LoVo (cell line): ENCODE data around the gene ZNF737.
"Not testable (repeated sequence)": the region's sequence is repeated elsewhere in the genome, so short reads cannot be mapped to it uniquely, and the experiment has no call there.

Source experiments
- DNase-seq: peaks from one replicate; pipeline ENCODE4 v3.0.0-alpha.2; 2016; ENCODE audit warnings: low spot score

Gene ZNF737

DNA sequence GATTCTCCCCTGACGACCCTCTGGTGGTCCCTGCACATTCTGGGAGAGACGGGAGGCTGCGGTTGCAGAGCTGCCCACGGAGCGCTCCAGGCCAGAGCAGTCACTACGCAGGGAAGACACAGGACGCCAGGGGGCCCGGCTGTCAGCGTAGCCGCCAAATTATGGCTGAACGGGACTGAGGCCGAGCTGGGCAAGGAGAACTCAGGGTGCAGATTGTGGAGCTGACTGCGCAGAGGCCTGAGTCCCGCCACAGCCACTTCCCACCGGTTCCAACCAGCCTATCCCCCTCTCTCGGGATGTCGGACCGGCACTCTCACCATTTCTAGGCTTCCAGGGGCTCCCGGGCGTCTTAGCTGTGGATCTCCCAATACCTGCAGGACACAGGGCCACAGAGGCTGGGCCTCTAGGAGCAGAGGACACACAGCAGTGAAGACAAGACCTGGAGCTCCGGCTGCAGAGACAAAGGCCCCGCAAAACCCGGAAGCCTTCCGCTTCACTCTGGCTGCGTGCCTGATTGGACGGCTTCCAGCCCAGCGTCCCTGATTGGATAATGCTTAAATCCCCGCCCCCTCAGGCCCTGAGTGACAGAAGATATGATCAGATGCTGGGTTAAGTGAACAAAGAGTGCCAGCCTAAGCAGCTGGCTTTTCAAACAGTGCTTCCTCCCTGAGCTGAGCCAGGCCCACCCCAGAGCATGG lies at the start of gene ZNF737:
Gene ZNF737, minus strand, starts transcription at position 461 of the 698 bp plus-strand sequence. Its CDS starts 141 bp downstream, at position 320.
- peak; percentile 10 for DNase-seq

DNA sequence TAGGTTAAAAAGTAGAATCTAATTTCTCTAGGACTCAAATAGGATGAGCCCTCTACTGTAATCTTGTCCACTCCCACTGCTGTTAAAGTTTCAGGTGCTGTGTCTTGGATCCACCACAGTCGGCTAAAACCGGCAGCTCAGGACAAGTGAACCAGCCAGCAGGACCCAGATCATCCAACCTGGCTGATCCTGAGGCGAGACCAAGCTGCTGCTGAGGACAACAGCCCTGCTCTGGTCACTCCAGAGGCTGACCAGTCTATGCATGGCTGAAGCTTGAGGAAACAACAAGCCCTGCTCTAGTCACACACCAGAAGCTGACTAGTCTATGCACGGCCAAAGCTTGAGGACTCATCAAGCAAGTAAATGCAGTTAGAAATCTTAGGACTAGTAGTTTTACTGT lies 49.4 kb upstream of the ZNF737 start:
- DNase-seq, result not testable (repeated sequence)

DNA sequence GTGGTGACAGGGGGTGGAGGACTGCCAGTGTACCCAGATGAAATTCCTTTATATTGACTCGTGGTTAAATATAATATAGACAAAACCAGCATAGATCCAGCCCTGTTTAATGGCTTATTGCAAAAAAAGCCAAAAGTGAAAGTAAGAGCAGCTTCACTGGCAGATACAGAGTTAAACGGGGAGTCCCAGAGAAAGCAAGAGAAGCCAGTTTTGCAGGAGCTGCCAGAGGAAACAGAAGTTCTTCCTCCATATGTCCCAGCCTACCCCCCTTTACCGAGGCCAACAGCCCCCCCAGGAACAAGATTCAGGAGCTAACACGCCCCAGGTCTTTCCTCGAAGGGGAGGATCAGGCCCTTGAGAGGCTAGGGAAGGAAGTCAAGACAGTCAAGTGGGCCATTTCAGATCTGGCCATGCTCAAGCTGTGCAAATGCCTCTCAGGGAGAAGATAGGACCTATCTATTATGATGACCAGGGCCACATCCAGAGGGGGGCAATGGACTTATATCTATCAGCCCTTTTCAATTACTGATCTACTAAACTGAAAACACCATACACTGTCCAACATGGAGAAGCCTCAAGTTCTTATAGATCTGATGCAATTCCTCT lies 47.2 kb upstream of the ZNF737 start:
- no peak for DNase-seq

DNA sequence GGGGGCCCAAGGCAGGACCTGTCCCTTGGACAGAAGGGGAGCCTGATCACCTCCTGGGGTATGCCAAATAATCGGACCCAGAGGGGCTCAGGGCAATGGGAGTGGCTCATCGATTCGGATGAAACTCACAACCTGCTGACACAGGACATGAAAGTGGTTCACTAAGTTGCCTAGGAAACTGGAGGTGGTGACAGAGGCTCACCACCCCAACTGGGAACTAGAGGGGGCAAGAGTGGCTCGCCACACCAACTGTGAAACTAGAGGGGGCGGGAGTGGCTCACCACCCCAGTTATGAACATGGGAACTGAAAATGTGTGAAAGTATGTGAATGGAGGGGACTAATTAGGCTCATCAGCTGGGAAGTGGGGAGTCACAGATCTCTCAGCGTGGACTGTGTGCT lies 46.3 kb upstream of the ZNF737 start:
- DNase-seq, result no peak

DNA sequence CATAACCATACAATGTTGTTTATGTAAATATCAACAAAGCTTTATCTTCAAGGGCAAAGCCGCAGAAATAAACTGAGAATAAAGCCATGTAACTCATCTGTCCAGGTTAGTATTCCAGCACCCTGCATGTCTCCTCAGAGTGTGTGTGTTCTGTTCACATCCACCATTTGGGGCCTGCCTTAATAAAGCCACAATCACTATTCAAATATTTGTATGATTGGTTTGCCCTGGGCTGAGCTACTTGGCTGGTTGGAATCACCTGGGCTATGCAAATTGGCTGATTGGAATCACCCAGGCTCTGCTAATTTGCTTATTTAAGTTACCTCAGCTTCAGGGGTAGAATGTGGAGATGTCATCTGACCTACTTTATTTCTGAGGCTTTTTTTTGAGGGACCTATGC lies 42.4 kb upstream of the ZNF737 start:
- DNase-seq, result no peak

DNA sequence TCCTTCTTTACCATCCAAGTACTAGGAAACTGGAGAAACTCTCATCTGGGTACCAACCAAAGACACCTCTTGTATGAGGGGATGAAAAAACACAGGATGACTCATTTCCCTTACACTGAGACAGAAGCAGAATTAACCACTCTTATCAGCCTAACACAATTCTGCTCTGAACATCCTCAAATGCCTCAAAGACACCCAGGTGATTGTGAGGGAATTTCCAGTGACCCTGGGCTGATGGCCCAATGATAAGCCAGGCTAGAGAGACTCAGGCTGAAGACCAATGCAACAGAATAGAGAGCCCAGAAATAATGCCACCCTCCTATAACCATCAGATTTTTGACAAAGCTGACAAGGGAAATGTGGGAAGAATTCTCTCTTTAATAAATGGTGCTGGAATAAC lies 7.0 kb downstream of the ZNF737 start:
- DNase-seq, result no peak

DNA sequence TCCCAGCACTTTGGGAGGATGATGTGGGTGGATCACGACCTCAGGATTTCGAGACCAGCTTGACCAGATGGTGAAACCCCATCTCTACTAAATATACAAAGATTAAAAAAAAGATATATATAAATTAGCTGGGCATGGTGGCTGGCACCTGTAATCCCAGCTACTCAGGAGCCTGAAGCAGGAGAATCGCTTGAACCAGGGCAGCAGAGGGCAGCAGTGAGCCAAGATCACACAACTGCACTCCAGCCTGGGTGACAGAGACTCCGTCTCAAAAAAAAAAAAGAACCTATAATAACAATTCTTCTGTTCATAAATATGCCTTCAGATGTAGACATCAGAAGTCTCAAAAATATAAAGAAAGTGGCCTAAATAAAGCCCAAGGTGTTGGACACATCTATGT lies 7.6 kb downstream of the ZNF737 start:
- DNase-seq, result no peak

DNA sequence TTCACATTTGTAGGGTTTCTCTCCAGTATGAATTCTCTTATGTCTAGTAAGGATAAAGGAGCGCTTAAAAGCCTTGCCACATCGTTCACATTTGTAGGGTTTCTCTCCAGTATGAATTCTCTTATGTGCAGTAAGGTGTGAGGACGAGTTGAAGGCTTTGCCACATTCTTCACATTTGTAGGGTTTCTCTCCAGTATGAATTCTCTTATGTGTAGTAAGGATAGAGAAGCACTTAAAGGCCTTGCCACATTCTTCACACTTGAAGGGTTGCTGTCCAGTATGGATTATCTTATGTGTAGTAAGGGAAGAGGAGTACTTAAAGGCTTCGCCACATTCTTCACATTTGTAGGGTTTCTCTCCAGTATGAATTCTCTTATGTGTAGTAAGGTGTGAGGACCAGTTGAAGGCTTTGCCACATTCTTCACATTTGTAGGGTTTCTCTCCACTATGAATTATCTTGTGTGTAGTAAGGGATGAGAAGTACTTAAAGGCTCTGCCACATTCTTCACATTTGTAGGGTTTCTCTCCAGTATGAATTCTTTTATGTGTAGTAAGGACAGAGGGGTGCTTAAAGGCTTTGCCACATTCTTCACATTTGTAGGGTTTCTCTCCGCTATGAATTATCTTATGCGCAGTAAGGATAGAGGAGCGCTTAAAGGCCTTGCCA lies 20.8 kb downstream of the ZNF737 start:
- not testable (repeated sequence) for DNase-seq

DNA sequence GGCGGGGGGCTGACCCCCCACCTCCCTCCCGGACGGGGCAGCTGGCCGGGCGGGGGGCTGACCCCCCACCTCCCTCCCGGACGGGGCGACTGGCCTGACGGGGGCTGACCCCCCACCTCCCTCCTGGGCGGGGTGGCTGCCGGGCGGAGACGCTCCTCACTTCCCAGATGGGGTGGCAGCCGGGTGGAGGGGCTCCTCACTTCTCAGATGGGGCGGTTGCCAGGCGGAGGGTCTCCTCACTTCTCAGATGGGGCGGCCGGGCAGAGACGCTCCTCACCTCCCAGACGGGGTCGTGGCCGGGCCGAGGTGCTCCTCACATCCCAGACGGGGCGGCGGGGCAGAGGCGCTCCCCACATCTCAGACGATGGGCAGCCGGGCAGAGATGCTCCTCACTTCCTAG lies 35.3 kb downstream of the ZNF737 start:
- DNase-seq, result not testable (repeated sequence)

DNA sequence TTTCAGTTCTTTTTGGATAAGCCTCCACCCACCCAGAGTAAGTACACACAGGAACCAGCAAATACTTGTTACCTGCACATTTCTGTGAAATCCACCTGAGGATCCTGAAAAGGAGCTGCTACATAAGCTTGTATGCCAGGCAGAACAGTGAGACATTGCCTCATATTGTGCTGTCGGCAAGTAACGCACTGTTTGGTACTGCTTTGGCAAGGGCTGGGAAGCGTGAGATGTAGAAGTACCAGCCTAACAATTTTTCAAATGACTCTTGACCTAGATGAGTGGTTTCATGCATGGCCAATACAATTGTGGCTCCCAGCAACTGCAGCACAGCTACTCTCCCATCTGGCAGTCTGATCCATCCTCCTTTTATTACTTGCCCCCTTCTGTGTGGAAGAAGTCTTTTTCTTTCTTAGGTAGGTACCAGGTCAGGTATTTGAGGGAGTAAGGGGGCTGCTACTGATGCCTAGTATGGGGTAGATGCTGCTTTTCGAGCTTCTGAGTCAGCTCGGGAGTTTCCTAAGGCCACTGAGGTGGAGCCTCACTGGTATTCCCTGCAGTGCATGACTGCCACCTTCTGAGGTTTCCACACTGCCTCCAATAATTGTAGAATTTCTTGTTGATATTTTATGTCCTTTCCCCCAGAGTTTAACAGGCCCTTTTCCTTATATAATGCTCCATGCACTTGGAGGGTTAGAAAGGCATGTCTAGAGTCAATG lies 52.2 kb downstream of the ZNF737 start:
- DNase-seq, result no peak

DNA sequence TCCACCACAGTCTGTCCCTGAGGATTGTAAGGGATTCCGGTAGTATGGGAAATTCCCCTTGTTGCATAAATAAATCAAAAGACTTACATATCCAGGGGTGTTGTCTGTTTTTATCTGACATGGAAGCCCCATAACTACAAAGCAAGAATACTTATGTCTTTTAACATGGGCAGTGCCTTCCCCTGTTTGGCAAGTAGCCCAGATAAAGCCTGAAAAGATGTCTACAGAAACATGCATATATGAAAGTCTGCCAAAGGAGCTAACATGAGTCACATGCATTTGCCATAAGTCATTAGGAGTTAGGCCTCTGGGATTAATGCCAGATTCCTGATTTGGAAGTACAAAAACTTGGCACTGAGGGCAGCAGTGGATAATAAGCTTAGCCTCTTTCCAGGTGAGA lies 62.1 kb downstream of the ZNF737 start:
- no peak for DNase-seq
